OCI-LY7 (cell line): ENCODE results near the gene TMEM43. TPM values are rescaled to one million over a fixed set of nuclear protein-coding genes. Genes with fewer than 3 reads are reported as not detected.

ENCODE experiments used
- BruUV-seq: library from RNA; stranded (reverse); fragments of 400-500 nt; replicated peaks from 2 replicates; lab custom pipeline; 2021; lab: Mats Ljungman, UMichigan
- CTCF ChIA-PET: fragments of 300-600 bp; sonication (Branson Sonifier 250); formaldehyde crosslinking; loops from one replicate; lab custom pipeline; 2022; ENCODE audit warnings: antibody characterized with exemption; ENCODE audit not compliant: unreplicated experiment; lab: Charles Lee
- POLR2A ChIA-PET: fragments of 300-600 bp; sonication (Branson Sonifier 250); formaldehyde crosslinking; loops from one replicate; lab custom pipeline; 2022; ENCODE audit warnings: antibody characterized with exemption; lab: Charles Lee
- DNase-seq: peaks from one replicate; pipeline ENCODE4 v3.0.0-alpha.2; 2015; ENCODE audit warnings: low spot score
- H2AFZ ChIP-seq: fragments of 200-600 bp; sonication (generic), shearing (Covaris generic); 2 replicates; pipeline ENCODE4 v1.6.1; 2014; ENCODE audit warnings: mild to moderate bottlenecking, antibody characterized with exemption, low read length, moderate library complexity
- H3K27ac ChIP-seq: fragments of 200-600 bp; sonication (generic); 2 replicates; pipeline ENCODE4 v1.5.1; 2014; ENCODE audit warnings: mixed run types, low read depth, mild to moderate bottlenecking, moderate library complexity, low read length, inconsistent platforms; ENCODE audit not compliant: poor library complexity, severe bottlenecking
- H3K36me3 ChIP-seq: fragments of 200-600 bp; sonication (generic); 2 replicates; pipeline ENCODE4 v1.6.1; 2014; ENCODE audit warnings: mild to moderate bottlenecking, antibody characterized with exemption, low read length, moderate library complexity, mixed read lengths; ENCODE audit not compliant: insufficient read depth
- H3K4me1 ChIP-seq: fragments of 200-600 bp; sonication (generic); 2 replicates; pipeline ENCODE4 v1.5.1; 2014; ENCODE audit warnings: mild to moderate bottlenecking, low read length; ENCODE audit not compliant: insufficient read depth, poor library complexity, severe bottlenecking
- H3K4me2 ChIP-seq: fragments of 200-600 bp; sonication (generic); 2 replicates; pipeline ENCODE4 v1.6.1; 2014; ENCODE audit warnings: mild to moderate bottlenecking, low read length
- H3K4me3 ChIP-seq: fragments of 200-600 bp; sonication (generic); 2 replicates; pipeline ENCODE4 v1.5.1; 2014; ENCODE audit warnings: mild to moderate bottlenecking, low read depth, low read length; ENCODE audit not compliant: poor library complexity, severe bottlenecking
- H3K79me2 ChIP-seq: fragments of 200-600 bp; sonication (generic); 2 replicates; pipeline ENCODE4 v1.6.1; 2016; ENCODE audit warnings: low read depth, mild to moderate bottlenecking, low read length, moderate library complexity, mixed read lengths; ENCODE audit not compliant: insufficient read depth
- H3K9me2 ChIP-seq: fragments of 200-600 bp; sonication (generic); 2 replicates; pipeline ENCODE4 v1.6.1; 2016; ENCODE audit warnings: mild to moderate bottlenecking, low read length, mixed read lengths; ENCODE audit not compliant: insufficient read depth
- H3K9me3 ChIP-seq: fragments of 200-600 bp; sonication (generic); 2 replicates; pipeline ENCODE4 v1.6.1; 2014; ENCODE audit warnings: mild to moderate bottlenecking, mixed run types, low read length, mixed read lengths
- H4K20me1 ChIP-seq: fragments of 200-600 bp; sonication (generic); 2 replicates; pipeline ENCODE4 v1.6.1; 2014; ENCODE audit warnings: mild to moderate bottlenecking, antibody characterized with exemption, low read length, moderate library complexity, mixed read lengths; ENCODE audit not compliant: insufficient read depth
- EZH2phosphoT487 ChIP-seq: fragments of 200-600 bp; sonication (generic); IDR thresholded peaks from 2 replicates; pipeline ENCODE4 v1.6.1; 2018; ENCODE audit warnings: low read depth, borderline replicate concordance, mild to moderate bottlenecking, mixed run types, antibody characterized with exemption, low read length, moderate library complexity, mixed read lengths
- intact Hi-C: fragments of 100-400 bp; cut with micrococcal nuclease; formaldehyde crosslinking; loops from one replicate; pipeline ENCODE4 v1.10.0; 2022; ENCODE audit not compliant: unreplicated experiment
- total RNA-seq, 2 experiments: library from RNA; depleted of rRNA in 1 of 2; stranded (reverse); fragments of >200 nt in 1 of 2; shearing (Covaris generic) in 1 of 2; gene quantifications; 2 replicates each; pipeline ENCODE4 v1.2.3, GENCODE V29; 2014 to 2022
- TF ChIP-seq, protein P1 (sequence below): fragments of 200-600 bp; sonication (generic); conservative IDR thresholded peaks from 2 replicates; pipeline ENCODE4 v1.5.1; 2014; ENCODE audit warnings: mild to moderate bottlenecking, antibody characterized with exemption, low read length, moderate library complexity, mixed read lengths

The TMEM43 gene
- total RNA-seq, 2 experiments from 2014 or later = 19.7 to 22.2 TPM

DNA sequence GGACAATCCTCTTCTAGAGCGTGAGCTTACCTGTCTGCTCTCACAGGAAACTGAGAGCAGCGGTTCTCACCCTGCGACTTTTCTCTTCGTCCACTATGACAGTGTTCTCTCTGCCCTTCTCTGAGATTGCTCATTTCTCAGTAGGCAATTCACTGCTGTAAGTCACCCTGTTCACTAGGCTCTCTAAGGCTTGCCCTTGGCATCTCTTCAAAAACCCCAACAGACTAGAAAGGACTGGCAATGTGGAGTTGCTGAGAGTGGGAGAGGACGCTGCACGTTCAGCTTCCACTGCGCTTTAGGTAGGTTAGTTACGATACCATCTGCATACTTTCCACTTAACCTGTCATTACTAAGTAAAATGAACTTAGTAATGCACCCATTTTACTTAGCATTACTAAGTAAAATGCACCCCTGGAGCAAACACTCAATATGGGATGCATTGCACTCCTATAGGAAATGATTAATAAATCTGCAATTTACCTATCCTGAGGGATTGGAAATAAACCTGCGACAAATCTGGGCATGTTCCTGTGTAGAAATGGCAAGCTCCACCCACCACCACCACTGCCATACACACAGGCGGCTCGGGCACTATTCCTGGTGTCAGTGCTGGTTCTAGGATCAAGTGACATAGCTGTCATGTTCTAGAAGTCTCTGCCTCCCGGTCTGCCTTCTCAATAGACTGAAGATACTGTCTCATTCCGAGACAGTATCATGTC is 32.1 kb downstream of the TMEM43 start:
- no TSS peak for BruUV-seq
- no peak for DNase-seq
- no peak overlapping the region for H3K27ac ChIP-seq
- peaks cover 93% of the 10 kb centered on the region for H3K36me3 ChIP-seq
- ChIA-PET CTCF (no interaction called here), POLR2A (no interaction called here)
- no peaks in the 10 kb centered on the region for H3K79me2 ChIP-seq
- H3K9me3 ChIP-seq = peaks cover 14% of the 10 kb centered on the region; the same call in 1 of the 2 replicates
- no peak overlapping the region for H2AFZ ChIP-seq
- H3K4me1 ChIP-seq = no peaks in the 10 kb centered on the region
- H3K4me2 ChIP-seq = no peak overlapping the region
- H3K4me3 ChIP-seq = no peak overlapping the region
- H3K9me2 ChIP-seq = no peaks in the 10 kb centered on the region
- H4K20me1 ChIP-seq = no peaks in the 10 kb centered on the region
- intact Hi-C loops = no loop called here
- TF ChIP-seq, protein P1, sequence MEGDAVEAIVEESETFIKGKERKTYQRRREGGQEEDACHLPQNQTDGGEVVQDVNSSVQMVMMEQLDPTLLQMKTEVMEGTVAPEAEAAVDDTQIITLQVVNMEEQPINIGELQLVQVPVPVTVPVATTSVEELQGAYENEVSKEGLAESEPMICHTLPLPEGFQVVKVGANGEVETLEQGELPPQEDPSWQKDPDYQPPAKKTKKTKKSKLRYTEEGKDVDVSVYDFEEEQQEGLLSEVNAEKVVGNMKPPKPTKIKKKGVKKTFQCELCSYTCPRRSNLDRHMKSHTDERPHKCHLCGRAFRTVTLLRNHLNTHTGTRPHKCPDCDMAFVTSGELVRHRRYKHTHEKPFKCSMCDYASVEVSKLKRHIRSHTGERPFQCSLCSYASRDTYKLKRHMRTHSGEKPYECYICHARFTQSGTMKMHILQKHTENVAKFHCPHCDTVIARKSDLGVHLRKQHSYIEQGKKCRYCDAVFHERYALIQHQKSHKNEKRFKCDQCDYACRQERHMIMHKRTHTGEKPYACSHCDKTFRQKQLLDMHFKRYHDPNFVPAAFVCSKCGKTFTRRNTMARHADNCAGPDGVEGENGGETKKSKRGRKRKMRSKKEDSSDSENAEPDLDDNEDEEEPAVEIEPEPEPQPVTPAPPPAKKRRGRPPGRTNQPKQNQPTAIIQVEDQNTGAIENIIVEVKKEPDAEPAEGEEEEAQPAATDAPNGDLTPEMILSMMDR = no peak
- no peak for TF ChIP-seq EZH2phosphoT487

DNA sequence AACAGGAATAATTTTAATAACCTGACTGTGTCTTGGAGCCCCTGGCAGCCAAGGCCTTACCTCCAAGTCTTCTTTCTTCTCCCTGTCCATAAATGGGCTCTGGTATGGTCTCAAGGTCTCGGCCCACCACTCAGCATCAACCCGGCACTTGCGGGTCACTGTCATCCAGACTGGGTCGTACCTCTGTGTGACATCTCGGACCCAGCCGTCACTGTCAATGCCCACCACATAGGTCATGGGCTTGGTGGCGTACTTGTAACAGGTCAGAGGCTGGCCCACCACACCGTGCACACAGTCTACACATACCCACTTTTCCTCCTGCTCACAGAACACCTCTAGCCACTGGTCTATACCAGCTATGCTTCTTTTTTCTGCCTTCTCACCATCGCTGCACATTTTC is 33.1 kb downstream of the TMEM43 start:
- Histone ChIP-seq H4K20me1 (no peaks in the 10 kb centered on the region), H3K27ac (no peak overlapping the region), H3K36me3 (peaks cover 95% of the 10 kb centered on the region), H3K4me2 (no peak overlapping the region), H3K79me2 (no peaks in the 10 kb centered on the region), H2AFZ (no peak overlapping the region), H3K9me2 (no peaks in the 10 kb centered on the region), H3K9me3 (peaks cover 20% of the 10 kb centered on the region), H3K4me1 (no peaks in the 10 kb centered on the region), H3K4me3 (no peak overlapping the region)
- TF ChIP-seq, protein P1 = no peak
- TF ChIP-seq EZH2phosphoT487 = no peak
- ChIA-PET POLR2A (no interaction called here), CTCF (interaction anchor here (1.1 kb wide), 1 partner anchor 221 kb away, joined by 3 read pairs; no protein-coding TSS in a partner anchor)
- no TSS peak for BruUV-seq
- DNase-seq = no peak
- intact Hi-C loops = no loop called here

DNA sequence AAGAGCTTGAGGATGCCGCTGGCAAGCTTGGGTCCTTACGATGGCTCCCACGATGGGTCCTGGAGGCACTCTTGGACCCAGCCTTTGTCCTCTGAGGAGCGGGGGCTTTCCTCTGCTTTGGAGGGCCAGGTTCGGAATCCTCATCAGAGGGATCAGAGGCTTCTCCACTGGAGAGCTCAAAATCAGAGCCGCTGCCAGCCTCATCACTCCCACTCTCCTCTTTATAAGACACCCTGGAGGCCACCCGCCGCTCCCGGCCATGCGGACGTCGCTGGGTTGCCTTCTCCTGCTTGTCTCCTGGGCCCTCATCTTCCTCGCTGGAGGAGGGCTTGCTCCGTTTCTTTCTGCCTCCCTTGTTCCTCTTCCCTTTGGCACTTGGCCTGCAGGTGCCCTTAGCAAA is 33.5 kb downstream of the TMEM43 start:
- ChIA-PET POLR2A (interaction anchor here (0.9 kb wide), 1 partner anchor 16 kb away, joined by 3 read pairs; no protein-coding TSS in a partner anchor), CTCF (interaction anchor here (1.1 kb wide), 1 partner anchor 221 kb away, joined by 3 read pairs; no protein-coding TSS in a partner anchor)
- BruUV-seq = no TSS peak

More for the DNA sequence above, 33.5 kb downstream of the TMEM43 start:
- H3K4me2 ChIP-seq = no peak overlapping the region
- H3K9me3 ChIP-seq = peaks cover 20% of the 10 kb centered on the region
- TF ChIP-seq, protein P1 = no peak
- TF ChIP-seq EZH2phosphoT487 = no peak
- H3K79me2 ChIP-seq = no peaks in the 10 kb centered on the region
- no peak overlapping the region for H3K27ac ChIP-seq
- H3K4me1 ChIP-seq = no peaks in the 10 kb centered on the region
- H3K36me3 ChIP-seq = peaks cover 95% of the 10 kb centered on the region
- H3K9me2 ChIP-seq = no peaks in the 10 kb centered on the region
- no peak overlapping the region for H3K4me3 ChIP-seq
- no peaks in the 10 kb centered on the region for H4K20me1 ChIP-seq
- no peak overlapping the region for H2AFZ ChIP-seq
- DNase-seq = no peak
- intact Hi-C loops = no loop called here
